ENCODE data around the gene UST.
A peak's percentile ranks its signal among the peaks of the same experiment; 100 is the strongest.
"Not testable (repeated sequence)": the region's sequence is repeated elsewhere in the genome, so short reads cannot be mapped to it uniquely, and the experiment has no call there.

UST gene

GRCh38 chr6:148737806-148738205 lies 9.0 kb upstream of the UST start:
- no peak for DNase-seq

- DNase-seq, result no peak
These were observed 7.6 kb upstream of the UST start for GRCh38 chr6:148738946-148739821.

GRCh38 chr6:148739822-148740128 lies 7.1 kb upstream of the UST start:
- DNase-seq, result no peak

GRCh38 chr6:148743476-148743875 lies 3.4 kb upstream of the UST start:
- DNase-seq, result no peak

GRCh38 chr6:148745926-148746325 lies 904 bp upstream of the UST start:
- no peak for DNase-seq

GRCh38 chr6:148747145-148747470 lies 278 bp downstream of the UST start:
- DNase-seq, result no peak

GRCh38 chr6:148747471-148748165 lies 788 bp downstream of the UST start:
- peak; percentile 17 for DNase-seq

GRCh38 chr6:148749674-148750073 lies 2.8 kb downstream of the UST start:
- DNase-seq, result no peak

- no peak for DNase-seq
These were observed 4.3 kb downstream of the UST start for GRCh38 chr6:148750838-148751792.

- DNase-seq, result no peak
These were observed 5.0 kb downstream of the UST start for GRCh38 chr6:148751793-148752170.

GRCh38 chr6:148755379-148755778 lies 8.5 kb downstream of the UST start:
- DNase-seq, result not testable (repeated sequence)

- no peak for DNase-seq
These were observed 11.2 kb downstream of the UST start for GRCh38 chr6:148757944-148758480.

GRCh38 chr6:148758492-148758891 lies 11.7 kb downstream of the UST start:
- DNase-seq, result peak; percentile 80

GRCh38 chr6:148760258-148760534 lies 13.4 kb downstream of the UST start:
- no peak for DNase-seq

- no peak for DNase-seq
These were observed 14.0 kb downstream of the UST start for GRCh38 chr6:148760568-148761526.

- peak; percentile 11 for DNase-seq
These were observed 14.7 kb downstream of the UST start for GRCh38 chr6:148761527-148762011.

GRCh38 chr6:148762231-148762630 lies 15.4 kb downstream of the UST start:
- DNase-seq, result no peak

- not testable (repeated sequence) for DNase-seq
These were observed 17.6 kb downstream of the UST start for GRCh38 chr6:148764259-148765020.

GRCh38 chr6:148765898-148766808 lies 19.3 kb downstream of the UST start:
- no peak for DNase-seq

- DNase-seq, result no peak
These were observed 21.9 kb downstream of the UST start for GRCh38 chr6:148768646-148769270.

Measured in GDM1 (cell line).